Measurements from ENCODE around the gene BSX. TPM values are rescaled to one million over a fixed set of nuclear protein-coding genes. Genes with fewer than 3 reads are reported as not detected.

BSX gene
- total RNA-seq, 1 donor = not detected

DNA sequence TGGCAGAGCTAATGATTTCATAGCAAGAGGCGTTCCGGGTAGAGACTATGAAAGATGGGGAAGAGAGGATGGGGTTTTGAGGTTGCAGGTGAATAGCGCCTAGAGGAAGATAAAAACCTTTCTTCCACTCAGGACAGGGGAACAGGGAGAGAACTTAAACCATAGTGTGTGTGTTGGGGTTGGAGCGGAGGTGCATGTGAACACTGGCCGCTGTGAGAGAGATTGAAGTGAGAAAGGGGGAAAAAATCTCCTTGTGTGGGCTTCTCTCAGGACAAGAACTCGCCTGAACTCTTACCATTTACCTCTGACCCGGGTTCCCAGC, 3.4 kb downstream of the BSX start:
- H3K4me3 ChIP-seq (ENCODE audit: low read length) = no peak overlapping the region
- no peaks in the 10 kb centered on the region for H3K9me3 ChIP-seq (ENCODE audit: low read depth, low read length)
- peaks cover 6% of the 10 kb centered on the region for H3K4me1 ChIP-seq (ENCODE audit: insufficient read depth, low read length)
- H3K27me3 ChIP-seq (ENCODE audit: insufficient read depth, low read length) = peaks cover 96% of the 10 kb centered on the region

DNA sequence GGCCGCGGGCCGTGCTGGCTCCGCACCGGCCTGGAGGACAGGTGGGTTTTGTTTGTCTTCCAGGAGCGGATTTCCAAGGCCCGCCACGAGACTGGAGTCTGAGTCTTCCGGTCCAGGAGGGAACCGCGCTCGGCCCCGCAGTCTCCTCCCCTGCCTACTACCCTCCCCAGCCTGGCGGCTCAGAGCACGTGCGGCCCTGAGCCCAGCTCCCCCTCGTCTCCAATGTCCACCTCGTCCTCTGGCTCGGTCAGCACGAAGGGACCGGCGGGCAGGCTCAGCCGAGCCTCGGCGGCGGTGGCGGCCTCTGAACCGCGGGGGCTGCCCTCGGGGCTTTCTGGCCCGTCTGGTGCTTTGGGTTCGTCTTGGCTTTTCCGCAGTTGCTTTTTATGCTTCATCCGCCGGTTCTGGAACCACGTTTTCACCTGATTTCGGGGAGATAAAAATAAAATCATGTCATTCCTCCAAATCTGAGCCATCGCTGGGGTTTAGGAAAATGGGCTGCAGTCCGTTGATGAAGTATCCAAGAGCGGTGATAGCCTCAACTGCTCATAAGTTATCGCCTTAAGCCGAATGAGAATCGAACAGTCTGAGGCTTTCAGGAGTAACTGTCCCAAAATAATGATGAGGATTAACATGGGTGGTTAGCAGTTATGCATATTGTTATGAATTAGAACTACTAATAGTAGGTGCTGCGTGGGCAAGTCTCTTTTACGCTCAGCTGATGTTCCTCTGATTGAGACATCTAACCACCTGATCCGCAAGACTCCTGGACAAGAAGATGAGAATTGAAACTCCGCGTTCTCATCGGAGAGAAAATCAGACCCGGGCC, 4.0 kb downstream of the BSX start:
- Histone ChIP-seq H3K27me3 (ENCODE audit: insufficient read depth, low read length) (peaks cover 96% of the 10 kb centered on the region), H3K4me1 (ENCODE audit: insufficient read depth, low read length) (peaks cover 6% of the 10 kb centered on the region), H3K4me3 (ENCODE audit: low read length) (no peak overlapping the region), H3K9me3 (ENCODE audit: low read depth, low read length) (no peaks in the 10 kb centered on the region)

DNA sequence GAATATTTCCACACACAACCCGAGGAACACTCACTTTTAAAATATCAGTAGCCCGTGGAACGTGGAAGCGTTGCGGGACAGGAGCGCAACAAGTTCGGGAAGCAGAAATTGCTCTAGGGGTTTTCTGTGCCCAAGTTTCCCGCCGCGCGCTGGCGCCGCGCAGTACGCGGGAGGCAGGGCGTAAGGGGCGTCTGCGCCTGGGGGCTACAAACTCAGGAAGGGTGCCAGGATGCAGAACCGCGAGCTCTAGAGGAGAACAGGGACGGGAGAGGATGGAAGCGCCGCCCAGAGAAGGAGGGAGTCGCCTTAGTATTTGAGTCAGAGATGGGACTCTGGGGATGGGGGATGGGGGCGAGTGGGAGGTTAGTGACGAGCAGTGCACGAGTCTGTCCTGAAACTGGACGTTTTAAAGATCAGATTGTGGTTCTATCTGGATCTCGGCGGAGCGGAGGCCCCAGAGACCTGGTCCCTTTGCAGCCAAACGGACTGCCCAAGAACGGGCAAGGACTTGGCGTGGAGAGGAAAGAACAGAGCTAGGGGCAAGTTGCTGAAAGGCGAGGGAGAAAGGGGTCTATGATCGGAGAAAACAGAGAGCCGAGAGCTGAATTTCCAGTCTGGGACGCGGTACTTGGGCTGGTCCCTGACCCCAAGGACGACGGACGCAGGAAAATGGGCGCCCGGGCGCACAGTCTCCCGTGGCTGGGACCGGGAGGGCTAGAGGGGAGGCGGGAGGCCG, 4.7 kb downstream of the BSX start:
- H3K27me3 ChIP-seq (ENCODE audit: insufficient read depth, low read length) = peaks cover 89% of the 10 kb centered on the region
- H3K4me1 ChIP-seq (ENCODE audit: insufficient read depth, low read length) = peaks cover 6% of the 10 kb centered on the region
- H3K4me3 ChIP-seq (ENCODE audit: low read length) = no peak overlapping the region

DNA sequence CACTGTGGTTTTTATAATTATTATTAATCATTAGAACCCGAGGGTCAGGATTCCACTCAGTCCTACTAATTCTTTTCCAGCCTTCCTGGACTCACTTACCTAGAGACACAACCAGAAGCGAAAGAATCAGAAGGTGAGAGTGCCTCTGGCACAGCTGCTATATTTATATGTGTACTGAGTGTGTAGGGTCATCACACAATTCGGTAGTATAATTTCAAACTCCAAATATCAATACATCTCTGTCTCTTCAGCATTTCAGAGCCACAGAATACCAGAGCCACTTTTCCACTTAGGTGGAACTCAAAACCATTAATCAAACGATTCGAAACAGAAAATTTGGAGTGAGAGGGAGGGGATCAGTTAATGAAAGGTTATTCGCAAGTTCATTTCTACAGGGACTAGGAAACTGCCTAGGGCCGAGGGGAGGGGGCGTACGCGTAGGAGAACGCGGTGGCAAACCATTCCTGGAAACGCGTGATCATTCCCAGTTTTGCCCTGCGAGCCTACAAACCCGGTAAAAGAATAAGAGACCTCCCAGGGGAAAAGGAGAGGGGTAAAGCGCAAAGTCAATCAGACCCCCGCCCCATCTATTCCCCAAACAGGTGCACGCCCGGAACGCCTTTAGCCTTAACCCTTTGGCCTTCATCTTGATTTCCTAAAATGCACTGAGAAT, 5.4 kb downstream of the BSX start:
- H3K4me3 ChIP-seq (ENCODE audit: low read length) = no peak overlapping the region
- H3K27me3 ChIP-seq (ENCODE audit: insufficient read depth, low read length) = peaks cover 85% of the 10 kb centered on the region
- no peaks in the 10 kb centered on the region for H3K9me3 ChIP-seq (ENCODE audit: low read depth, low read length)
- peaks cover 6% of the 10 kb centered on the region for H3K4me1 ChIP-seq (ENCODE audit: insufficient read depth, low read length)

More for the DNA sequence above, 4.7 kb downstream of the BSX start:
- no peaks in the 10 kb centered on the region for H3K9me3 ChIP-seq (ENCODE audit: low read depth, low read length)

DNA sequence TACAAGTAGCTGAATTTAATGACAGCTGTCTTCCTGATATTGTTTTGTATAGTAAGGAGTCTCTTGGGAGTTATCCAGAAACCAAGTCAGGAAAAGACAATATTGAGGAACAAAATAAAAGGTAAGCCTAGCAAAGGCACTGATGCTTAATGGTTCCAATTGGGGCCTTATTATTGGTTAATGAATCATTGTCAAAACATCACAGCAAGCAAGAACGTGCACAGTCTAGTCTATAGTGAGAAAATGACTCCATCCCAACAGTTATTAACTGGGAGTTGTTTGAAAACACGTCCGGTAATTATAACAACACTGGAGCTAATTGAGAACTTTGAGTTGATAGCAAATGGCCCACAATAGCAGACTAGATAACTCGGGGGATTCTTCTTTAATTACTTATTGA, 17.7 kb downstream of the BSX start:
- Histone ChIP-seq H3K27me3 (ENCODE audit: insufficient read depth, low read length) (peaks cover 31% of the 10 kb centered on the region), H3K9me3 (ENCODE audit: low read depth, low read length) (no peaks in the 10 kb centered on the region), H3K4me3 (ENCODE audit: low read length) (no peak overlapping the region), H3K4me1 (ENCODE audit: insufficient read depth, low read length) (no peaks in the 10 kb centered on the region)

DNA sequence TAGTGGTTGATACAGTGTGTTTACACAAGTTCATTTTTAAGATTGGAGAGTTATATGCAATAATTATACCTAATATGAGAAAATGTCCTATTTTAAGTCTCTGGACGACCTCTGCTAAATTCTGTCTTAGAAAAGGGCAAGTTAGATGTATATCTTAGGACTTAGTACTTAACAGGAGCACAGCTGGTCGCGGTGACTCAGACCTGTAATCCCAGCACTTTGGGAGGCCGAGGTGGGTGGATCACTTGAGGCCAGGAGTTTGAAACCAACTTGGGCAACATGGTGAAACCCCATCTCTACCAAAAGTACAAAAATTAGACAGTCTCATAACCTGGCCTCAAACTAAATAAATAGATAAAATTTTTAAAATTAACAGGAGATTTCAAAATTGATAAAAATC, 27.2 kb downstream of the BSX start:
- Histone ChIP-seq H3K27me3 (ENCODE audit: insufficient read depth, low read length) (no peaks in the 10 kb centered on the region), H3K9me3 (ENCODE audit: low read depth, low read length) (no peaks in the 10 kb centered on the region), H3K4me3 (ENCODE audit: low read length) (no peak overlapping the region), H3K4me1 (ENCODE audit: insufficient read depth, low read length) (peaks cover under 1% of the 10 kb centered on the region)

DNA sequence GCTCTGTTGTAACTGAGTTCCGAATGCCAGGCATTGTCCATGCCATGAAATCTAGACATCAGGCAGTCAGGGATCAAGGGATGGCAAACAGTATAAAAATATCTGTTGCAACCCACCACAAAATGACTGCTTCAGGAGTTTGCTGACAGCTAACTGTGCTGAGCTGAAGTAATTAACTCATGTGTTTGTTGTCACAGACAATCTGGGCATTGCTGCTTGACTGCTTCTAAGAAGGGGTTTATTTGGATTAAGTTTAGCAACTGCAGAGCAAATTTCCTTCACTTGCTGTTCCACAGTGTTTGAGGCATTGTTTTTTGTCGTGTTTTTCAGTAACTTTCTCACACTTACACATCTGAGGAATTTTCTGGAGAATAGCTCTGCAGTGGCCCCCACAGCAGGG, 30.4 kb downstream of the BSX start:
- peaks cover 4% of the 10 kb centered on the region for H3K4me1 ChIP-seq (ENCODE audit: insufficient read depth, low read length)
- no peaks in the 10 kb centered on the region for H3K9me3 ChIP-seq (ENCODE audit: low read depth, low read length)
- no peak overlapping the region for H3K4me3 ChIP-seq (ENCODE audit: low read length)
- no peaks in the 10 kb centered on the region for H3K27me3 ChIP-seq (ENCODE audit: insufficient read depth, low read length)

DNA sequence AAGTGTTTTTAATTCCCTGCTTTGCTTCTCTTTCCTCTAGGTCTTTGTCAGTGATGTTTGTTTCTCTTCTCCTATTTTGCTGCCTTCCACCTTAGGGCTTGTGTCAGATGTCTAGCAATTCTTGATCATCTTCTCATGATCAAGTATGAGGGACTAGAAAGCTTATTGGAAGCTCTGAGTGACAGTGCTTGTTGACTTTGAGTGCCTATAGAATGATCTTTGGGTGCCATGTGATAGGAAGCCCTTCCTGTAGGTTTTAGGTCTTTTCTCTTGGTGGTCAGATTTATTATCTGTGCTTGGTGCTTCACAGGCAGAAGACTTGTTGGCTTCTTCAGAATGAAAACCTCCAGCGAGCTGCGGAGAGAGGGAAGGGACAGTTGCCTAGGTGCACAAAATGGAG, 43.1 kb downstream of the BSX start:
- no peaks in the 10 kb centered on the region for H3K27me3 ChIP-seq (ENCODE audit: insufficient read depth, low read length)
- H3K4me1 ChIP-seq (ENCODE audit: insufficient read depth, low read length) = no peaks in the 10 kb centered on the region
- H3K9me3 ChIP-seq (ENCODE audit: low read depth, low read length) = no peaks in the 10 kb centered on the region
- H3K4me3 ChIP-seq (ENCODE audit: low read length) = no peak overlapping the region

DNA sequence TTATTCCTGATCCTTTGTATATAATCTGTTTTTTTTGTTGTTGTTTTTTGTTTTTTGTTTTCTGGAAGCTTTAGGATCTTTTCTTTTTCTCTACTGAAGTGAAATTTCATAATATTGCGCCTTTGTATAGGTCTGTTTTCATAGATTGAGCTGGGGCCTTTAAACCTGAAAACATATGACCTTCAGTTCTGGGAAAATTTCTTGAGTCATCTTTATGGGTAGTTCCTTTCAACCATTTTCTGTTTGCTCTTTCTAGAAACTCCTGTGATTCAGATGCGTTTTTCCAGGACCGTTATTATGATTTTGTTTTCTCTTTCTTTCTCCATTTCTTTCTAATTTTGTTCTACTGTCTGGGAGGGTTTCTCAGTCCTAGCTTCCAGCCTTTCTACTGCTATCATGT, 43.7 kb downstream of the BSX start:
- H3K27me3 ChIP-seq (ENCODE audit: insufficient read depth, low read length) = no peaks in the 10 kb centered on the region
- H3K9me3 ChIP-seq (ENCODE audit: low read depth, low read length) = no peaks in the 10 kb centered on the region
- no peak overlapping the region for H3K4me3 ChIP-seq (ENCODE audit: low read length)

DNA sequence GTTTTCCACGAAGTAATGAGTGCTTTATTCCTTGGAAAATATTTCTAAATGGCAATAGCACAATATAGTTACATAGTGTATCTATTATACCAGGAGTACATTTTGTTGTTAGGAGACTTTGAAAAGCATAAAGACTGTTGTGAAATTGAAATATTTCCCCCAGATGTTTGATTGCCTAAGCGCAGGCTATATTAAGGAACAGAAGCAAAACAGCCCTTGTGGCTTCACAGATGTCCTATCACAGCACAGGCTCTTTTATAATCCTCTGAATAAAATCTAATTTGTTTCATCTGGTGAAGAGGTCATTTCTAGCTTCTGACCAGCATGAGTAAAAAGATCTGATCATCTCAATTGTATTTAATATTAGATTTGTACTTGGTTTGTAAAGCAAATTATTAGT, 48.2 kb downstream of the BSX start:
- Histone ChIP-seq H3K4me3 (ENCODE audit: low read length) (no peak overlapping the region), H3K9me3 (ENCODE audit: low read depth, low read length) (no peaks in the 10 kb centered on the region), H3K4me1 (ENCODE audit: insufficient read depth, low read length) (no peaks in the 10 kb centered on the region), H3K27me3 (ENCODE audit: insufficient read depth, low read length) (no peaks in the 10 kb centered on the region)

More for the DNA sequence above, 43.7 kb downstream of the BSX start:
- no peaks in the 10 kb centered on the region for H3K4me1 ChIP-seq (ENCODE audit: insufficient read depth, low read length)

DNA sequence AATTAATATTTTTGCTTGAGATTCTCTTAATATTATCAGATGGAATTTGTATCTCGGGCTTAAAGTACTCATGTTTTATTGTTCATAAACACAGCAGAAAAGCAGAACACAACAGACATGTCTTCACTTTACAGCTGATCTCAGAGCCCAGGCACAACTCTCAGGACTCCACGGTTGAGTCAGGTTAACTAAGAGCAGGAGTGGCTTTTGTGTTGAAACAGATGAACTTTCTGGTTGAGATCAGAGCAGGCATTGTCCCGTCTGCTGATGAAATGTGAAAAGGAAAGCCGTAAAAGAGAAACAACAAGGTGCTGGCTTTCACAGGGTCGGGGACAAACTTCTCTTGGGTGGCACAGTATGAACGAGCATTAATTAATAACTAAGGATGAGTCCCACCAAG, 50.1 kb downstream of the BSX start:
- no peaks in the 10 kb centered on the region for H3K27me3 ChIP-seq (ENCODE audit: insufficient read depth, low read length)
- no peaks in the 10 kb centered on the region for H3K4me1 ChIP-seq (ENCODE audit: insufficient read depth, low read length)
- H3K9me3 ChIP-seq (ENCODE audit: low read depth, low read length) = no peaks in the 10 kb centered on the region
- H3K4me3 ChIP-seq (ENCODE audit: low read length) = no peak overlapping the region

Other genes with a start within 250 kb of the BSX start
- gene CRTAM, start 143.3 kb downstream of the BSX start, total RNA-seq = 5.7 TPM
- 2.3 TPM for gene JHY, start 99.1 kb downstream of the BSX start, total RNA-seq
- gene HSPA8, start 80.3 kb upstream of the BSX start, total RNA-seq = 1,405 TPM
- gene CLMP, start 213.4 kb upstream of the BSX start, total RNA-seq = 0.10 TPM

Measured in mononuclear cell (primary cell).